HepG2 (cell line): ENCODE data around the gene GPX5.

Experiments used
- POLR2A ChIP-seq, 2 experiments: IDR thresholded peaks; 2 replicates each; pipeline ENCODE4 v1.6.1; 2011; ENCODE audit warnings: low read depth in 2 of 2, low read length in 2 of 2, mild to moderate bottlenecking in 1 of 2, moderate library complexity in 1 of 2; ENCODE audit not compliant: insufficient read depth in 1 of 2
- REXO4 ChIP-seq: sonication (generic); formaldehyde crosslinking; IDR thresholded peaks from 2 replicates; pipeline ENCODE4 v1.8.0; 2022; ENCODE audit warnings: missing genetic modification reagents, mild to moderate bottlenecking, borderline replicate concordance
- TF ChIP-seq, protein P1 (sequence below): sonication (generic); formaldehyde crosslinking; IDR thresholded peaks from 2 replicates; pipeline ENCODE4 v1.4.0; 2020; ENCODE audit warnings: mild to moderate bottlenecking, low read depth, missing genetic modification reagents
- TF ChIP-seq, protein P2 (sequence below): sonication (generic); formaldehyde crosslinking; IDR thresholded peaks from 2 replicates; pipeline ENCODE4 v1.9.0; 2021; ENCODE audit warnings: missing genetic modification reagents, borderline replicate concordance
- TF ChIP-seq, protein P3 (sequence below): sonication (generic); formaldehyde crosslinking; IDR thresholded peaks from 2 replicates; pipeline ENCODE4 v1.4.0; 2020; ENCODE audit warnings: low read depth, mild to moderate bottlenecking, missing genetic modification reagents

DNA sequence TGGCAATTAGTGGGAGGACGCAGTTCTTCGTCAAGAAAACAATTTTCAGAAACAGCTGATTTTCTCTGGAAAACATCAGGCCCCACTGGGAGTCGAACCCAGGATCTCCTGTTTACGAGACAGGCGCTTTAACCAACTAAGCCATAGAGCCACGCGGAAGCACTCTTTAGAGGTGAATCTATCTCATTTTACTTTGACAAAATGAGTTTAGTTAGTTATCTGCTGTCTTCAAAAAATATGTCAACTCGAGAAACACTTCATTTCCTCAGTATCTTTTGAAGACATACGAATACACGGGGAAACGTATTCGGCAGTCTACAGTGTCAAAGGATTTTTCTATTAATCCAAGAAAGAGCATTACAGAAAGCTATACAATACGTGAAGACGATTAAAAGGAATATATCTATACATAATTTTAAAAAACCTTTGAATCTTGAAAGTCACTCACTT, 36.7 kb upstream of the GPX5 start:
- TF ChIP-seq, protein P1, sequence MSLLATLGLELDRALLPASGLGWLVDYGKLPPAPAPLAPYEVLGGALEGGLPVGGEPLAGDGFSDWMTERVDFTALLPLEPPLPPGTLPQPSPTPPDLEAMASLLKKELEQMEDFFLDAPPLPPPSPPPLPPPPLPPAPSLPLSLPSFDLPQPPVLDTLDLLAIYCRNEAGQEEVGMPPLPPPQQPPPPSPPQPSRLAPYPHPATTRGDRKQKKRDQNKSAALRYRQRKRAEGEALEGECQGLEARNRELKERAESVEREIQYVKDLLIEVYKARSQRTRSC (CRISPR knock-in tag): no peak
- TF ChIP-seq, protein P2, sequence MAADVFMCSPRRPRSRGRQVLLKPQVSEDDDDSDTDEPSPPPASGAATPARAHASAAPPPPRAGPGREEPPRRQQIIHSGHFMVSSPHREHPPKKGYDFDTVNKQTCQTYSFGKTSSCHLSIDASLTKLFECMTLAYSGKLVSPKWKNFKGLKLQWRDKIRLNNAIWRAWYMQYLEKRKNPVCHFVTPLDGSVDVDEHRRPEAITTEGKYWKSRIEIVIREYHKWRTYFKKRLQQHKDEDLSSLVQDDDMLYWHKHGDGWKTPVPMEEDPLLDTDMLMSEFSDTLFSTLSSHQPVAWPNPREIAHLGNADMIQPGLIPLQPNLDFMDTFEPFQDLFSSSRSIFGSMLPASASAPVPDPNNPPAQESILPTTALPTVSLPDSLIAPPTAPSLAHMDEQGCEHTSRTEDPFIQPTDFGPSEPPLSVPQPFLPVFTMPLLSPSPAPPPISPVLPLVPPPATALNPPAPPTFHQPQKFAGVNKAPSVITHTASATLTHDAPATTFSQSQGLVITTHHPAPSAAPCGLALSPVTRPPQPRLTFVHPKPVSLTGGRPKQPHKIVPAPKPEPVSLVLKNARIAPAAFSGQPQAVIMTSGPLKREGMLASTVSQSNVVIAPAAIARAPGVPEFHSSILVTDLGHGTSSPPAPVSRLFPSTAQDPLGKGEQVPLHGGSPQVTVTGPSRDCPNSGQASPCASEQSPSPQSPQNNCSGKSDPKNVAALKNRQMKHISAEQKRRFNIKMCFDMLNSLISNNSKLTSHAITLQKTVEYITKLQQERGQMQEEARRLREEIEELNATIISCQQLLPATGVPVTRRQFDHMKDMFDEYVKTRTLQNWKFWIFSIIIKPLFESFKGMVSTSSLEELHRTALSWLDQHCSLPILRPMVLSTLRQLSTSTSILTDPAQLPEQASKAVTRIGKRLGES: no peak
- TF ChIP-seq REXO4 (CRISPR knock-in tag): no peak
- TF ChIP-seq, protein P3, sequence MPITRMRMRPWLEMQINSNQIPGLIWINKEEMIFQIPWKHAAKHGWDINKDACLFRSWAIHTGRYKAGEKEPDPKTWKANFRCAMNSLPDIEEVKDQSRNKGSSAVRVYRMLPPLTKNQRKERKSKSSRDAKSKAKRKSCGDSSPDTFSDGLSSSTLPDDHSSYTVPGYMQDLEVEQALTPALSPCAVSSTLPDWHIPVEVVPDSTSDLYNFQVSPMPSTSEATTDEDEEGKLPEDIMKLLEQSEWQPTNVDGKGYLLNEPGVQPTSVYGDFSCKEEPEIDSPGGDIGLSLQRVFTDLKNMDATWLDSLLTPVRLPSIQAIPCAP: no peak
- no peak for TF ChIP-seq POLR2A (IDR thresholded peaks at IDR 0.05; ENCODE audit: insufficient read depth in 1 of 2, low read depth in 2 of 2, low read length in 2 of 2)
